Ecto neural progenitor cell (in vitro differentiated cells): Measurements from ENCODE around the gene APC2.
"Not testable (repeated sequence)": the region's sequence is repeated elsewhere in the genome, so short reads cannot be mapped to it uniquely, and the experiment has no call there.

Experiments used
- DNase-seq: peaks from one replicate; pipeline ENCODE4 v3.0.0-alpha.2; 2018; ENCODE audit warnings: low spot score

Gene APC2

GRCh38 chr19:1512671-1513498 is 63.0 kb downstream of the APC2 start, which contains the start of gene ADAMTSL5:
Gene ADAMTSL5 (minus strand): TSS chr19:1513019. CDS start chr19:1510943, 2,076 bp downstream.
- DNase-seq: no peak

- DNase-seq: no peak
These were observed 63.8 kb downstream of the APC2 start for GRCh38 chr19:1513499-1514294.

- DNase-seq: no peak
These were observed 64.4 kb downstream of the APC2 start for GRCh38 chr19:1514295-1514661.

GRCh38 chr19:1514986-1515721 is 65.2 kb downstream of the APC2 start:
- DNase-seq: no peak

DNA sequence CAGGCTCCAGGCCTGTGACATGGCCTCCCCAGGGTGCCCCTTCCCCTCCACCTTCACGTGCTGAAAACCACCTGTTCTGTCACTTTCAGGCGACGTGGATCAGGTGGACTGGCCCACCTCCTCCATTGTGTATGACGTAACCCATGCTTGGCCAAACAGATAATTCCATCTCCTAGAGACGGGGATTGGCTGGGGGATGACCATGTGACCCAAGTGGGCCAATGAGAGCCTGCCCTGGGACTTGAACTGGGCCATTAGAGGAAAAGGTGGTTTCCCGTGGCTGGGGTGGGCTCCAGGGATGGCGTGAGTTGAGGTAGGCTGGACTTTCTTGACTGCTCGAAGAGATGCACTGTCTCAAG is 66.5 kb downstream of the APC2 start:
- no peak for DNase-seq

GRCh38 chr19:1518471-1518870 is 68.5 kb downstream of the APC2 start:
- no peak for DNase-seq

GRCh38 chr19:1519802-1520201 is 69.9 kb downstream of the APC2 start:
- not testable (repeated sequence) for DNase-seq

- no peak for DNase-seq
These were observed 70.4 kb downstream of the APC2 start for GRCh38 chr19:1520203-1520780.

- no peak for DNase-seq
These were observed 71.7 kb downstream of the APC2 start for GRCh38 chr19:1521636-1522035.

GRCh38 chr19:1522061-1522460 is 72.1 kb downstream of the APC2 start:
- no peak for DNase-seq

- DNase-seq: no peak
These were observed 72.9 kb downstream of the APC2 start for GRCh38 chr19:1522838-1523237.
